ENCODE data around the gene ZNF14. TPM values are rescaled to one million over a fixed set of nuclear protein-coding genes. Genes with fewer than 3 reads are reported as not detected.

ZNF14 gene
- total and polyA plus RNA-seq, 2 of the 13 experiments (the other 11 are each of a cell fraction or from before 2014, with no cell fraction given): 1.9 to 6.2 TPM

DNA sequence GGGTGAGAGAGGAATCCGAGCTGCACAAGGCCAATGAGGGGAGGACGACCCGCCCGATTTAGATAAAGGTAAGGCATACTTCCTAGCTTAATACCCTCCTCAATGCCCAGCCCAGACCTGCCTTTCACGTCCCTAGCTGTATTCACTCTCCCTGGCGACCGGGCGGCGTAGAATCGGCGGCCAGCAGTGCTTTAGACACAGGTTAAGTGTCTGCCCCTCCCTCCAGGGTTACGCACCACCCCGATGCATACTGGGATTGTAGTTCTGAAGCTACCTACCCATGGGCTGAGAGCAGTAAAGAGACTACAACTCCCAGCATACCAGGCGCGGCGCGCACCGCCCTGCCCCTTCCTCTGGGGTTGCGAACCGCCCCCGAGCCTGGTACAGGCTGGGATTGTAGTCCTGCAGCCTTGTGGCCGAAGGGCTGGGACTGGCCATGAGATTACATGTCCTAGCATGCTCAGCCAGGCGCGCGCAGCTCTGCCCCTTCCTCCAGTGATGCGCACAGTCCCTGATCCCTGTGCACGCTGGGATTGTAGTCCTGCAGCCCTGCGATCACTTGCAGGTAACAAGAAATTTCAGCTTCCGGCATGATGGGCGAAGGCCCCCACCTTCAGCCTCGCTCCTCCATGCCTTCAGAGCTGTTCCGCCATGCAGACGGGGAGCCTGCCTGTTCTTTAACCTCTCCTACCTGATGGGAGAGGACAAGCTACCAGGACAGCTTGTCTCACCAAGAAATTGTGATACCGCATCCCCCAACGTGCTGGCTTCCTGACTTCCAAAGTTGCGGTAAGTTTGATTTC lies 43.5 kb upstream of the ZNF14 start (continued):
- TF ChIP-seq REST (IDR thresholded peaks at IDR 0.05; ENCODE audit: borderline replicate concordance in 1 of 2, low read depth in 1 of 2, low read length in 2 of 2) (no peak), SP1 (IDR thresholded peaks at IDR 0.05) (no peak), SP1 (CRISPR knock-in tag; IDR thresholded peaks at IDR 0.05) (peak; percentile 96), NBN (conservative IDR thresholded peaks at IDR 0.05) (no peak), SETDB1 (CRISPR knock-in tag; IDR thresholded peaks at IDR 0.05; ENCODE audit: borderline replicate concordance) (no peak), SMARCC2 (IDR thresholded peaks at IDR 0.05) (no peak), ZNF850 (CRISPR knock-in tag; conservative IDR thresholded peaks at IDR 0.05) (no peak), SYNCRIP (IDR thresholded peaks at IDR 0.05; ENCODE audit: insufficient read depth, low read depth, low read length) (no peak), ZFAT (CRISPR knock-in tag; conservative IDR thresholded peaks at IDR 0.05) (peak; percentile 91), SMC3 (IDR thresholded peaks at IDR 0.05; ENCODE audit: low read length) (no peak), ZNF75D (CRISPR knock-in tag; IDR thresholded peaks at IDR 0.05; ENCODE audit: borderline replicate concordance) (no peak), ZNF83 (CRISPR knock-in tag; IDR thresholded peaks at IDR 0.05; ENCODE audit: borderline replicate concordance) (no peak), ZNF570 (CRISPR knock-in tag; IDR thresholded peaks at IDR 0.05; ENCODE audit: borderline replicate concordance) (no peak), GATA4 (IDR thresholded peaks at IDR 0.05; ENCODE audit: borderline replicate concordance, low read depth) (0 out of 2 replicates have a peak, but pooled peaks have one; percentile 25), ZBTB7A (CRISPR knock-in tag; IDR thresholded peaks at IDR 0.05) (no peak), ZSCAN31 (CRISPR knock-in tag; IDR thresholded peaks at IDR 0.05; ENCODE audit: low read depth) (peak; percentile 87)
- TF ChIP-seq, protein P1, sequence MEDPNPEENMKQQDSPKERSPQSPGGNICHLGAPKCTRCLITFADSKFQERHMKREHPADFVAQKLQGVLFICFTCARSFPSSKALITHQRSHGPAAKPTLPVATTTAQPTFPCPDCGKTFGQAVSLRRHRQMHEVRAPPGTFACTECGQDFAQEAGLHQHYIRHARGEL (CRISPR knock-in tag; IDR thresholded peaks at IDR 0.05): no peak
- TF ChIP-seq, protein P2, sequence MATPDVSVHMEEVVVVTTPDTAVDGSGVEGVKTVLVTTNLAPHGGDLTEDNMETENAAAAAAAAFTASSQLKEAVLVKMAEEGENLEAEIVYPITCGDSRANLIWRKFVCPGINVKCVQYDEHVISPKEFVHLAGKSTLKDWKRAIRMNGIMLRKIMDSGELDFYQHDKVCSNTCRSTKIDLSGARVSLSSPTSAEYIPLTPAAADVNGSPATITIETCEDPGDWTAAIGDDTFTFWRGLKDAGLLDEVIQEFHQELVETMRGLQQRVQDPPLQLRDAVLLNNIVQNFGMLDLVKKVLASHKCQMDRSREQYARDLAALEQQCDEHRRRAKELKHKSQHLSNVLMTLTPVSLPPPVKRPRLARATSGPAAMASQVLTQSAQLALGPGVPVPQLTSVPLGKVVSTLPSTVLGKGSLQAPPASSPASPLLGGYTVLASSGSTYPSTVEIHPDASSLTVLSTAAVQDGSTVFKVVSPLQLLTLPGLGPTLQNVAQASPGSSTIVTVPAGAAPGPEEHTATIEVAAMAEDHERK (CRISPR knock-in tag; IDR thresholded peaks at IDR 0.05; ENCODE audit: low read depth): peak; percentile 94
- TF ChIP-seq, protein P3, sequence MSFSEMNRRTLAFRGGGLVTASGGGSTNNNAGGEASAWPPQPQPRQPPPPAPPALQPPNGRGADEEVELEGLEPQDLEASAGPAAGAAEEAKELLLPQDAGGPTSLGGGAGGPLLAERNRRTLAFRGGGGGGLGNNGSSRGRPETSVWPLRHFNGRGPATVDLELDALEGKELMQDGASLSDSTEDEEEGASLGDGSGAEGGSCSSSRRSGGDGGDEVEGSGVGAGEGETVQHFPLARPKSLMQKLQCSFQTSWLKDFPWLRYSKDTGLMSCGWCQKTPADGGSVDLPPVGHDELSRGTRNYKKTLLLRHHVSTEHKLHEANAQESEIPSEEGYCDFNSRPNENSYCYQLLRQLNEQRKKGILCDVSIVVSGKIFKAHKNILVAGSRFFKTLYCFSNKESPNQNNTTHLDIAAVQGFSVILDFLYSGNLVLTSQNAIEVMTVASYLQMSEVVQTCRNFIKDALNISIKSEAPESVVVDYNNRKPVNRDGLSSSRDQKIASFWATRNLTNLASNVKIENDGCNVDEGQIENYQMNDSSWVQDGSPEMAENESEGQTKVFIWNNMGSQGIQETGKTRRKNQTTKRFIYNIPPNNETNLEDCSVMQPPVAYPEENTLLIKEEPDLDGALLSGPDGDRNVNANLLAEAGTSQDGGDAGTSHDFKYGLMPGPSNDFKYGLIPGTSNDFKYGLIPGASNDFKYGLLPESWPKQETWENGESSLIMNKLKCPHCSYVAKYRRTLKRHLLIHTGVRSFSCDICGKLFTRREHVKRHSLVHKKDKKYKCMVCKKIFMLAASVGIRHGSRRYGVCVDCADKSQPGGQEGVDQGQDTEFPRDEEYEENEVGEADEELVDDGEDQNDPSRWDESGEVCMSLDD (CRISPR knock-in tag; IDR thresholded peaks at IDR 0.05; ENCODE audit: borderline replicate concordance): no peak
- TF ChIP-seq, protein P4, sequence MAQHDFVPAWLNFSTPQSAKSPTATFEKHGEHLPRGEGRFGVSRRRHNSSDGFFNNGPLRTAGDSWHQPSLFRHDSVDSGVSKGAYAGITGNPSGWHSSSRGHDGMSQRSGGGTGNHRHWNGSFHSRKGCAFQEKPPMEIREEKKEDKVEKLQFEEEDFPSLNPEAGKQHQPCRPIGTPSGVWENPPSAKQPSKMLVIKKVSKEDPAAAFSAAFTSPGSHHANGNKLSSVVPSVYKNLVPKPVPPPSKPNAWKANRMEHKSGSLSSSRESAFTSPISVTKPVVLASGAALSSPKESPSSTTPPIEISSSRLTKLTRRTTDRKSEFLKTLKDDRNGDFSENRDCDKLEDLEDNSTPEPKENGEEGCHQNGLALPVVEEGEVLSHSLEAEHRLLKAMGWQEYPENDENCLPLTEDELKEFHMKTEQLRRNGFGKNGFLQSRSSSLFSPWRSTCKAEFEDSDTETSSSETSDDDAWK (CRISPR knock-in tag; IDR thresholded peaks at IDR 0.05): no peak
